GM18909 (cell line): Measurements from ENCODE around the gene DHX29.

Source experiments
- ATAC-seq: cut with Tn5 transposase; IDR thresholded peaks from one replicate; pipeline ENCODE4 v1.9.1; 2021; ENCODE audit warnings: mild to moderate bottlenecking; ENCODE audit not compliant: unreplicated experiment, poor library complexity

DHX29 gene

DNA sequence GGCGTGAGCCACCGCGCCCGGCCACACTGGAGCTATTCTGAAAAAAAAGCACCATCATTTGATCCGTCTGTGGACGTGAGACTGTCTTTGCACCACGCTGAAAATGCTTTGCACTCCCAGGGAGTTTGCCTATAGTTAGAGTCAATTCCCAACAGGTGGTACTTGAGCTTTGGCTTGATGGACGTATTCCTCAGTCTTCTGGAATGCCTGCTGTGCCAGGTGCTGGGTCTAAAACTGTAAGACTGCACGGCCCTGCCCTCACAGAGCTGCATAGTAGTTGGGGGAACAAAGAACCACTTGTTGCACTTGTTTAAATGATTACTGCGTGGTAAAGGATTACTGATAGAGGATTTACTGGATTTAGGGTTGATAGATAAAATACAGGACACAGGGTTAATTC, 70.7 kb downstream of the DHX29 start:
- no peak for ATAC-seq

DNA sequence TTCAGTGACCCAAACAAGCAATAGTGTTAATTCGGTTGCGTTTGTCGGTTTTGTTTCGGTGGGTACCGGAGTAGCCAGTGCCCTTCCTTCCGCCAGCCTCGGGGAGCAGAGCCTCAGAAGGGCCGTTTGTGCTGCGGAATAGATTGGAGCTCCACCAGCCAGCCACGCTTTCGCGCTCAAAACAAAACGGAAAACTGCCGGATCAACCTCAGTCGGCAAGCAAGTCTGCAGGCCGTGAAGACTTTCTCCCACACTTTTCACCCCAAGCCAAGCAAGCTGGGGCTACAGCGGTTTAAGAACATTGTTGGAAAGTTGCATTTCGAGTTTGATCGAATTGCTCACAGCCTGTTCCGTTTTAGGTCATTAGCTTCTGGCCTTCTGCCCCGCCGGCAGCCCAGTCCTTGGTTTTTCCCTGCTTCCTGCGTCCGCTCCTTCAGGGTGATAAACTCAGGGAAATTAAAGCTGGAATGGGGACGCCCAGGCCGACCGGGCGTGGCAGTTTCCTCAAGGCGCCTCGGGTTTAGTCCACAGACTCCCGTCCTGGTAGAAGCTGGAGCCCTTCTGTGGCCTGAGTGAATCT, 73.3 kb downstream of the DHX29 start:
- ATAC-seq: no peak

DNA sequence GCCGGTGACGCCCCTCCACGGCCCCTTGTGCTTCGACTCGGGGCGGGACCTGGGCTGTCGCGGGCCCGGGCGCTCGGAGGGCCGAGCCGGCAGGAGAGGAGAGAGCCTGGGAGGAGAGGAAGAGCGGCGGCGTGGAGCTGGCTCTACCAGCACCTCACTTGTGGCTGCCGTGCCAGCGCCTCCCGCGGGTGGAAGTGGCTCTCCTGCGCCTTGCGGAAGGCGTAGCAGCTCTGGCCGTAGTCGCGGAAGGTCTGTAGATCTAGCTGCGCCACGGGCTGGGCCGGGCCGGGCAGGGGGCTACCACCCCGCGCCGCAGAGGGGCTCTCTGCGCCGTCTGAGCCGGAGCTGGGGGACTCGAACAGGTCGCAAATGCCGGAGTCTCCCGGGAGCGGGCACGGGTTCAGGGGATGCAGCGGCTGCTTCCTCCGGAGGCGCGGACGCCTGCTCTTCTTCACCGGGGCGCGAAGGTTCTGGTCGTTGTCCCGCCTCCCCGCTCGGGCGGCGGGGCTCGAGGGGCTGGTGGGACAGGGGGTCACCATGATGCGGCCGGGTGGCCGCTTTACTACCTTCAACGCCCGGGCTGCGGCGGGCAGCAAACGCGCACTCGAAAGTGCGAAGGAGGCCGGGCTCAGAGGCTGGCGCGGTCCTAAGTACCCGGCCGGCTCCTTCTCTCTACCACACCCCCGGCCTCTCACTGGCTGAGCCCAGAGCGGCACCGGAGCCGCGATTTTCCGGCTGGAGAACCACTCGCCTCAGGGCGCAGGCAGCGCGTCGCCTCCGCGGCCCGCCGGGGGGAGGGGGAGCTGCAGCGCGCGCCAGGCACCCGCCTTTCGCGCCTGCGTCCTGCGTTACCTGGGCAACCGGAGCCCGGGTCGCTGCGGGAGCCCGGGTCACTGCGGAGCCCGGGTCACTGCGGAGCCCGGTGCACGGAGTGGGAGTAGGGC, 74.2 kb downstream of the DHX29 start, which contains the start of gene CCNO:
Gene CCNO (minus strand): TSS at position 624 of the 944 bp plus-strand sequence. CDS start 85 bp downstream, at position 539.
- ATAC-seq: peak; percentile 71

DNA sequence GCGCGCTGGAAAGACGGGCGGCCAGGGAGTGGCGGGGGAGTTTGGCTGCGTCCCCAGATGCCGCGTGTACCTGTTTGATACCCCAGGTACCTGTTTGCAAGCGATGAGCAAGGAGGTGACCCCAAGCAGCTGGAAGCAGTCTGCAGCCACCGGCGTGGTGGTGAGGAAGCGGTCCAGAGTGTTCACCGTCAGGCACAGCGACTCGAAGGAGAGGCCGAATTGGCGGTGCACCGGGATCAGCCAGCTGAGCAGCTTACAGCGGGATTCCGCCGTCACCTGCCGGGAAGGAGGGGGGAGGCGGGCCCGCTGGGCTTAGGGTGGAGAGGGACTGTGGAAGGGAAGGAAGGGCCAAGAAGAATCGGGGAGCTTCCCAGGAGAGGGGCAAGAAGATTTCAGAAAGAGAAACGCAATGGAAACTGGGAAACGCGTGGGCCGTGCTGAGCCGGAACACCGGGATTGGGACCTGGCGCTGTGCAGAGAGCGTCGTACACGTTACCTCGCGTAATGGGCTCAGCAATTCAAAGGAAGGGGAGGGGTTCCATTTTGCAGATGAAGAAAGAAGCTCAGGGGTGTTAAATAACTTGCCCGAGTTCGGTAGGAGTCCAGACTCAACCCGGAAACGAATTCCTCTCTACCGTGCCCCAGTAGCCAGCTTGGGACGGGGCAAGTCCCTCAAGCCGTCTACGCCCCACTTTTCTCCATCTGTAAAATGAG, 75.1 kb downstream of the DHX29 start:
- ATAC-seq: peak; percentile 11

DNA sequence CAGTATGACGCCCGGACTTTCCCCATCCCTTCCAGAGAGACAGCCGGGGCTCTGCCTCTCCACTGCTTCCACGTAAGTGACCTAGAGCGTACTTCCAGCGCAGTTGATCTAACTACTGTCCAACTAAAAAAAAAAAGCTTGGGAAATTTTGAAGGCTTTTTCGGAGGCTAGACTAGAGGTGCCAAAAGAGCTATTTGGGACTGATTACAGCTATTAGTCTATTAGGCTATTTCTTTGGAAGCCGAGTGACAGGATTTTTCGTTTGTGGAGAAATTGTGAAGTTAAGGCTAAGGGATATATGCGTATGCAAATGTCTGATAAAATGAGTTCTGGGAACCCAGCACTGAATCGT, 75.6 kb downstream of the DHX29 start:
- ATAC-seq: no peak

DNA sequence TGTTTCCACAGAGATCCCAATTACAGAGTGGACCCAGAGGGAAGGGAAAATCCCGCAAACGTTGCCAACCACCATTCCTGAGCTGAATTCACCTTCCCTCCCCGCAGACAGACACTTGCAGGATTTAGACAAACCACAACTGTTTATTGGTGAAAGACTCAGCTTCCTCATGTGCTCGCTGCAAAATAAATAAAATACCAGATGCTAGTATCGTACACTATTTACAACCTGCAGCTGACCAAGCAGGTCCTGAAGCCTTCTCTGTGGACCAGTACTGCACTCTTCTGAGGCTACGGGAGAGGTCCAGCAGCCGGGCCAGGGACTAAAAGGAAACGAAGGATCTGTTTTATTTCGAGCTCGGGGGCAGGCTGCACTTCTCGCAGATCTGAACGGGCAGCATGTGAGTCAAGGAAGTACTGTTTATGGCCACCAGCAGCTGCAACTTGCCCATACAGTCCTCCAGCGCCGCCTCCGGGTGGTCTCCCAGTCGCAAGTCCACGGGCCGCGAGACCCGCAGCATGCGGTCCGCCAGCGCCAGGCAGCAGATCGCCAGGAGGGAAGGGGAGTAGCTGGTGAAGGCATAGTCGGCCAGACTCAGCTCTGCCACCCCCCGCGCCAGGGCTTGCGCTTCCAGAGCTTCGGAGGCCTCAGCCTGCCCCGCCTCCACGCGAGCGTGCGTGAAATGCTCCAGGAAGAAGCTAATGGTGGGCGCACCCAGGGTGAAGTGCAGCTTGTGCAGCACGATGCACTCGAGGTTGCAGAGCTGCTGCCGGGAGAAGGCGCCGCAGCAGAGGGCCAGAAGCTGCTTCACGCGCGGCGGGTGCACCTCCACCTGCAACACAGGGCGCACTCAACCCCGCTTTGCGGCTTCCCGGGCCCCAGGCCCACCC, 76.2 kb downstream of the DHX29 start:
- ATAC-seq: no peak

DNA sequence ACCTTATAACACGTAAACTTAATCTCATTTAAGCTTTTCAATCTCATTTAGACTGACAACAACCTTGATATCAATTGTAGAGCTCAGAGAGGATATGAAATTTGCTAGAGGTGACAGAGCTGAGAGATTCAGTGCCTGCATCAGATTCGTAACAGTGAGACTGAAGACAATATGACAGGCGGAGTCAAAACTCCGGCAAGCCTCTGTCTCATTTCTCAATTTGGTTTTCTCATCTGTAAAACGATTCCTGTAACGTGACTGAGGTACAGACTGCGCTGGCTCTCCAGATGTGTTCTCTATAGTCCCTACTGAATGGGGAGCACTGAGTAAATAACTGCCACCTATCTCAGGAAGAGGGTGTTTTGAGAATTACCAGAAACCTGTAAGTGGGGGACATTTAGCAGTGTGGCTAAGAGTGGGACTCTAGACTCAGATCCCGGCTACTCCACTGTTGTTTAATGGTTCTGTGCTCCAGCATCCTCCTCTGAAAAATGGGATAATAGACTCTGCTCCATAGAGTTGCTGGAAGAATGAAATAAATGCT, 77.3 kb downstream of the DHX29 start:
- no peak for ATAC-seq

DNA sequence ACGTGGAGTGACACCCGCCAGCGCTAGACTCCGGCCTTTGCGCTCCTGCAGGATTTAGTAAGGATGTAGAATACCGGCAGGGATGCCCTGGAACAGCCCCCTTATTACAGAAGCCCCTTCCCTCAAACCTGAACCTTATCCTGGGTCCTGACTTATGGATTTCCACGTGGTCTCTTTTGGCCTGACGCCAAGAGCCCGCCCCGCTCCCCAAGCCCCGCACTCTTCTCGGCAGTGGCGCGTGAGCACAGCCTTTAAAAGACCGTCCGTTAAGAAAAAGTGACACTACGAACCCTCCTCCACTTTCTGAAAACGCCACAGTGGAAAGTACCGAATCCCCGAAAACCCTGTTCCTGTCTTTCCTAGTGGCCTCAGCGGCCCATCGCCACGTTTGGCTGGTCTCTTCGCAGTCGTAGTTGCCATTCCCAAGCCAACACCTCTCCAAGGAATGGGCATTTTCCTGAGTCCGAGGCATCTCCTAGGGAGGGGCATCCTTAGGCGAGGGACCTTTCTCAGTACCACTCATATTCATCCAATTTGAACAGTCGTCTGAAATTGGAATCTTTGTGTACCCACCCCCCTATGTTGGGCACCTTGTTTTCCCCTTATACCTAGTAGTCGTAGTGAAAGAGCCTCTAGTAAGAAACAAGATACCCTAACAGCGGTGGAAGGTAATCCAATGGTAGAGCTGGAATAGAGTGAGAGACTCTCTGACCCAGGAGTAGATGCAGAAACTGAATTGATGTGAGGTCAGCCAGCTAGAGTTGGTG, 79.6 kb downstream of the DHX29 start:
- no peak for ATAC-seq

DNA sequence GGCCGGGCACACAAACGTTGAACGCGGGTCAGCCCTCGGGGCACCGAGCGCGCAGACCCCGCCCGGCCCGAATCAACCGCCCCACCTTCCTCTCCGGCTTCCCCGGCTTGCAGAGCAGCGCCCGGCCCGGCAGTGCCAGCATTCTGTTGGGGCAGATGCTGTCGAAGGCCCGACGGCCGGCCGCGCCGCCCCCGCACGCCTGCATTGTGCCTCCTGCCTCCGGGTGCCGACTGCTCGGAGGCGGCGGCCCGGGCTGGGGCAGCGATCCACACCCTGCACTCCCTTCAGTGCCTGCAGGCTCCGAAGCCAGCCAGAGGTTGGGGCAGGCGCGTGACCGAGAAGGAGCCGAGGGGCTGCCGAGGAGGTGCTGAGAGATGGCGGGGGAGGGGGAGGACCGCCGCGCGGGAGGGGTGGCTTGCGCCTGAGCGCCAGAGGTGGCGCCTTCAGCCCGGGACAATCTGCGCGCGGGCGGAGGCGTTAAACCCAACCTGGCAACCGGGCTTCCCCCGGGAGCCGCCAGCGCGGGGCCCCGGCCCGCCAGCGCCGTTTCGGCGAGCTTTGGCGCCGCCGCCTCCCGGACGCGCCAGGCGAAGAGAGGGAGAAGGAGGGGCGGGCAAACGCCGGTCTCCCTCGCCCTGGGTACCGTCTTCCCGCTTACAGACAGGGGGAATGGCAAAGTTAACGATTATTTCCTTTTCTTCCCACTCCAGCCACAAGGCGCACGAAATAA, 80.4 kb downstream of the DHX29 start, which contains the start of gene MCIDAS:
Gene MCIDAS (minus strand): TSS at position 382 of the 730 bp plus-strand sequence. CDS start 177 bp downstream, at position 205.
- ATAC-seq: peak; percentile 37

DNA sequence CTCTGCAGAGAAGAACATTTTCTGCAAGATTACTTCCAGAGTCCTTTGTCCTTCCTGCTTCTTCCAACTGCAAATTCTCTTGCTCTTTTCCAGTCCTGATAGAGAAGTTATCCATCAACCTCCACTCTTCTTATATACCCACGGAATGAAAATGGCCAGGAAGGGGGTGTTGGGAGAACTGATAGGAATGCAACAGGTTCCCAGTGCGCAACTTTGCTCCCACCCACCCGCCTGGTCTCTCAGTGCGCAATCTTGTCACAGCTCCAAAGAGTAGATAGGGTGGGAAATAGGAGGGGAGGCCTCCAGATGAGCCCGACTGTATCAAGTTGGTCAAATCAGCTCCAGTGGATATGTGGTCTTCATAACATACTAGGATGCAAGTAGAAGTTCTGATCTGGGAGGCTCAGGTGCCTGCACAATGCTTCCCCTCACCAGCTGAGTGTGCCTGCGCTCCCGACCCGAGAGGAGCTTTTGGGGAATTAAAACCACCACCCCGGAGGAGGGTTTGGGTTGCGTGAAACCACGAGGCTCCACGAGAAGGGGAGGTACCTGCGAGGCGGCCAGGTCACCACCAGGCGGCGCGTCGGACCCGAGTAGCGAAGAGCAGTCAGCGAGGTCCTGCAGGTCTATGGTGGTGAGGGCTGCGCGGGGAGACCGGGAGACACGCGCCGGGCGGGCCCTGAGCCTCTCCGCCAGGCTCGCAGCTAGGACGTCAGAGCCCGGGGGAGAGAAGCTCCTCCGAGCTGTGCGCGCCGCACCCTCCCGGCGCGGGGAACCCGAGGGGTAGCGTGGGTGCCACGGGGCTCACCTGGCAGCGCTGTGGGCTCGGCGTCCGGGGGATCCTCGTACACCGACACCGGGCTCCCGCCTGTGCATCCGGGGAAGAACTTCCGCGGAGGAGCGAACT, 81.2 kb downstream of the DHX29 start:
- ATAC-seq: peak; percentile 61

DNA sequence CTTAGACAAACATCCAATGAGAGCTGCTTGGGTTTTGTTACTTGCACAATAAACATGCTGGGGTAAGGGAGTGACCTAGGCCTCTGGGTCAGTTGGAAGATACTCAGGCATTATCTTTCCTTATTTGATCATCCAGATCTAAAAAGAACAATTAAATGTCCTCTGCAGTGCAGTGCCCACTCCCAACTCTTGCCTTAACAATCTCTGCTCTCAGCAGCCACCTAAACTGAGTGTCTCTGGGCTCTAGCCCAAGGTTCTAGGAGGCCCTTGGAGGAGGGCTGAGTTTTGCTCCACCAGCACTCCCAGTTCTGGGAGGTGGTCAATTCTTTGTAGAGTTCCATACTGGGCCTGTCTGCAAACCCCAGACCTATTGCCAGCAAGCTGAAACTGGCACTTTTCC, 82.1 kb downstream of the DHX29 start:
- ATAC-seq: no peak

DNA sequence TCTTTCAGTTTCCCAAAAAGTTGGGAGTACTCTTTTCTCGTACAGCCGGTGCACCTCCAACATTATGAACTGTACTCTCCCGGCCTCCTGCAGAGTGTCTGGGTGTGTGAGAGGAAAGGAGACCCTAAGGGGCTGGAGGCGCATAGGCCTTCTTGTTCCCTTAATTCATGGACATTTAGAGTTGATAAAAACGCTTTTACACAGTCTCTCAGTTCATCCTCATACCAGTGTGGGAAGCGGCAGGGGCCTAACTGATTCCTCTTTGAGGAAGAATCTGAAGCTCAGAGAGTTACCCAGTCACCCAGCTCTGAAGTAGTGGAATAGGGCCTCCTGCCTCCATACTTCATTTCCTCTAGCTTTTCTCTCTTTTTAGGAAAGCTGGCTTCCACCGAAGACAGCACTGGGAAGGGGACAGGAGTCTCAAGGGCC, 83.7 kb downstream of the DHX29 start:
- ATAC-seq: no peak

DNA sequence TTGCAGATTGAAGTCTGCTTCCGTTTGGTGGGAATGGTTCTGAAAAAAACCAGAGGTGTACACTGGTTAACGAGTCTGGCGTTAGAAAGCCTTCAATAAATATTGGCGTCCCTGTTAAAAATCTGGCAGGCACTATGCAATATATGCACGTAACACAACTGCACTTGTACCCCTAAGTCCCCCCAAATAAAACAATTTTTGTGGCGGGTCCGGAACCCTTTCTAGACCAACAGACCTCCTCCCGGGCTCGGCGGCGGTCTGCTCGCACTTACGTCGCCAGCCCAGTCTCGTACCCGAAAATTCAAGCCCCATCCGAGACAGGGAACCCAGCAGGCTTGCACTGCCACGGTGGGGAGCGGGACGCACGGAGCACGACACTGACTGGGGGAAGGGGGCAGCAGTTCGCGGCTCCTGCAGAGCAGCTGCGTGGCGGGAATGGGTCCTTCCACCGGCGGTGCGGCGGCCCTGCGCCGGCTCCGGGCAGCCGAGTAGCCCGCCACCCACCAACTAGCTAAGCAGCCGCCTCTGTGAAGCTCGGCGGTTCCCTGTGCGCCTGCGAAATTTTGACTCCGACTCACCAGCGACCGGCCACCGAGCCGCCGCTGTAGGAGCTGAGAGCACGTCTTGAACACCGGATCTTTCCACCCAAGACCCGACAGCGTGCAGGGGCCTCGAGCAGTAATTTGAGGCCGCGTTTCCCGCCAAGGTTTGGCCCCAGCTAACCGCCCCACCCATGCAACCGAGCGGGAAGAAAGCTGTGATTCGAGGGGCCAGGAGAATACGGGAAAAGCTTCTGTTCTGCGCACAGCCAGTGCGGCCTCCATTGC, 84.3 kb downstream of the DHX29 start:
- no peak for ATAC-seq

DNA sequence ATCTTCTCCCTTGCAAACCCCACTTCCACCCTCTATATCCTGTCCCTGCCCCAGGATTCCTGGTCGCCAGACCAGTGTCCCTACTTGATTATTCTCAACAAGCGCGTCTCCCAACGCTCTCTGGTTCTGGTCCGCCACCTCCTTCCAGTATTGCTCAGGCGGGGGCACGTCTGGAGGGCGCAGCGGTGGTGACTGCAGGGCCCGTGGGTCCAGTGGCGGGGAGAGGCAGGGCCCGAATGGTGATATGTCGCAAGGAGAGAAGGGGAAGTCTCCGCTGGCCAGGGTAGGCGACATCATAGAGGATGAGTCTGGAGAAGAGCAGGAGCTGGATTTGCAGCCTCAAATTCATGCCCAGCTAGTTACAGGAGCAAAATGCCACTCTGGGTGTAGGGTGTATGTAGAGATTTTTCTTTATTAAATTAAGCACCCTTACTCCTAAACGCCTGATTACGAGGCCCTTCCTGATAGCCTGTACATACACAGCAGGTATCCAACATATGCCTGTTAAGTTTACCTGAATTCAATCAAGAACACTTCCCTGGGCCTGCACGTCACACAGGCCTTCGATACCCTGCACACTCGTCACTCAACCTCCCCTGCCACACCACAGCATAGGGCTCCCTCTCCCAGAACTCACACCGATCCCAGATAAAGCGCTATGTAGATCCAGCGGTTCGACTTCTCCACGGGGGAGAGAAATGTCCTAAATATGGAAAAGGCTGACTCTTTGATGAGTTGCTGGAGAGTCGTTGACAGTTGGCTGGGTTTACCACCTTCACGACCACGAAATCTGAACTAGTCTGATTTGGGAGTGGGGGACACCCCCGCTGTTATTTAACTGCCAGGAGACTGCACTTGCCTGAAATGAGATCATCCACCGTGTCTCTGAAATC, 85.2 kb downstream of the DHX29 start:
- ATAC-seq: no peak

DNA sequence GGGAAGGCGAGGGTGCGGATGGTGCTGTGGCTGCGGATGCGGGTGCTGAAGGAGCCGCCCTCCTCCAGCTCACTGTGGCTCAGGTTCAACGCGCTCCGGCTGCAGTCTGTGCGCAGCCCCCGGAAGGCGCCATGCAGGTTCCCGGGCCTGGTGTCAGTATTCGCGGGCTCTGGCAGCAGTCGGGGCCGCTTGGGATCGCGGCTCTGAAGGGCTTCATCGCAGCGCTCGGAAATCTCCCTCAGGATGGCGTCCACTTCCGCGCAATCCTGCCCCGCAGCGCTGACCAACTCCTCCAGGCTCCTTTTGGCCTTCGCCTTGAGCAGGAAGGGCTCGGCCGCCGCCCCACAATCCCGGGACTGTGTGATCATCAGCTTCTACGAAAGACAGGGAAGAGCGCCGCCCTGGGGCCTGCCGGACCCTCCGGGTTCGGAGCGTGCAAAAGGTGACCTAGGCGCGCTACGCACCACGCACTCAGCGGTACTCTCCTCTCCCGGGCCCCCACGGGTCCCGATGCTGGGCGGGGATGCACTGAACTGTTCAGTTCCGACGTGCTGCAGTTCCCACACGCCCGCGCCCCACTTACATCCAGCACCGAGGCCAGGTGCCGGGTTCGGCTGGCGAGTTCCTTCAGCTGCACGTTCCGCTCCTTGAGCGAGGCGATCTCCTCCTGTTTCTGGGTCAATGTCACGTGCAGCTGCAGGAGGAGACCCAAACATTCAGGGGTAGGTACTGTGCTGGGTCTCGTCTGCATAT, 86.9 kb downstream of the DHX29 start:
- no peak for ATAC-seq
